Activated CD8-positive, alpha-beta T cell treated with anti-CD3 and anti-CD28 coated beads for 36 hours (primary cell): ENCODE measurements around the gene FAM76A. TPM values are rescaled to one million over a fixed set of nuclear protein-coding genes. Genes with fewer than 3 reads are reported as not detected.

Experiments used
- ATAC-seq: fragments of 200-7000 bp; cut with Tn5 transposase; one replicate; pipeline ENCODE4 v1.10.0; 2021; ENCODE audit warnings: mild to moderate bottlenecking, moderate library complexity
- CTCF ChIA-PET: fragments of 350-600 bp; sonication (Branson Sonifier 250); formaldehyde crosslinking; loops from one replicate; lab custom pipeline; 2021; ENCODE audit warnings: antibody characterized with exemption; lab: Charles Lee
- POLR2A ChIA-PET: fragments of 350-600 bp; sonication (Branson Sonifier 250); formaldehyde crosslinking; loops from one replicate; lab custom pipeline; 2021; ENCODE audit warnings: antibody characterized with exemption; lab: Charles Lee
- DNase-seq: peaks from one replicate; pipeline ENCODE4 v3.0.0-alpha.2; 2020
- H3K27ac Mint-ChIP-seq: one replicate; pipeline ENCODE4 v1.8.0; 2021; ENCODE audit warnings: mild to moderate bottlenecking, mixed read lengths
- H3K27me3 Mint-ChIP-seq: one replicate; pipeline ENCODE4 v1.8.0; 2021; ENCODE audit warnings: mixed read lengths
- H3K36me3 Mint-ChIP-seq: one replicate; pipeline ENCODE4 v1.8.0; 2021; ENCODE audit warnings: low read depth, mixed read lengths
- H3K4me1 Mint-ChIP-seq: one replicate; pipeline ENCODE4 v1.8.0; 2021; ENCODE audit warnings: low read depth, mixed read lengths
- H3K4me3 Mint-ChIP-seq: one replicate; pipeline ENCODE4 v1.8.0; 2021; ENCODE audit warnings: mild to moderate bottlenecking, moderate library complexity, mixed read lengths
- H3K9me3 Mint-ChIP-seq: one replicate; pipeline ENCODE4 v1.8.0; 2021; ENCODE audit warnings: mixed read lengths
- intact Hi-C: fragments of 100-400 bp; cut with micrococcal nuclease; formaldehyde crosslinking; loops from one replicate; pipeline ENCODE4 v1.10.0; 2022
- total RNA-seq, 2 experiments: library from RNA; stranded (reverse); gene quantifications; one replicate each; pipeline ENCODE4 v1.2.3, GENCODE V29; 2021
- TF ChIP-seq, protein P1 (sequence below): fragments of 200-600 bp; IDR thresholded peaks from one replicate; pipeline ENCODE4 v1.8.0; 2022; ENCODE audit warnings: antibody characterized with exemption, mild to moderate bottlenecking

The FAM76A gene
- total RNA-seq, 2 experiments from 2014 or later, result 6.9 to 7.9 TPM

DNA sequence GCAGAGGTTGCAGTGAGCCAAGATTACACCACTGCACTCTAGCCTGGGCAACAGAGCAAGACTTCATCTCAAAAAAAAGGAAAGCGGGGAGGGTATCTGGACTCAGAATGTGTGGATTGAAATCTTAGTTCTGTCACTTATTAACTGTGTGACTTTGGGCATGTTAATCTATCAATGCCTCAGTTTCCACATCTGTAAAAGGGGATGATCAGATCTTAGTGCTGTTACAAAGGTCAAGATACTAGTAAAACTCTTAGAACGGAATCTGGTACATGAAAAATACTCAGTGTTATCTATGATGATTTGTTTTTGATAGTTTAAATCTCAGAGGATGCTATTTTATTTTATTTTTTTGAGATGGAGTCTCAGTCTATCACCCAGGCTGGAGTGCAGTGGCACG, 10.5 kb downstream of the FAM76A start:
- H3K4me1 Mint-ChIP-seq, result no peaks in the 10 kb centered on the region
- no peak overlapping the region for H3K4me3 Mint-ChIP-seq

DNA sequence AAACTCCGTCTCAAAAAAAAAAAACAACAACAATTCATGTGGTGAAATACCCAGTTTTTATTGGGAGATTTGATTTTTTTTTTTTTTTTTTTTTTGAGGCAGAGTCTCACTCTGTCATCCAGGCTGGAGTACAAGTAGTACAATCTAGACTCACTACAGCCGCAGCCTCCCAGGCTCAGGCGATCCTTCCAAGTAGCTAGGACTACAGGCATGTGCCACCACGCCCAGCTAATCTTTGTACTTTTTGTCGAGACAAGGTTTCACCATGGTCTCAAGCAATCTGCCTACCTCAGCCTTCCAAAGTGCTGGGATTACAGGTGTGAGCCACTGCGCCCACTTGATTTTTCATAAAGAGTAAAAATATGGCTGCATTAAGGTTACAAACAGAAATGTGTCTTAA, 15.4 kb downstream of the FAM76A start:
- TF ChIP-seq, protein P1, sequence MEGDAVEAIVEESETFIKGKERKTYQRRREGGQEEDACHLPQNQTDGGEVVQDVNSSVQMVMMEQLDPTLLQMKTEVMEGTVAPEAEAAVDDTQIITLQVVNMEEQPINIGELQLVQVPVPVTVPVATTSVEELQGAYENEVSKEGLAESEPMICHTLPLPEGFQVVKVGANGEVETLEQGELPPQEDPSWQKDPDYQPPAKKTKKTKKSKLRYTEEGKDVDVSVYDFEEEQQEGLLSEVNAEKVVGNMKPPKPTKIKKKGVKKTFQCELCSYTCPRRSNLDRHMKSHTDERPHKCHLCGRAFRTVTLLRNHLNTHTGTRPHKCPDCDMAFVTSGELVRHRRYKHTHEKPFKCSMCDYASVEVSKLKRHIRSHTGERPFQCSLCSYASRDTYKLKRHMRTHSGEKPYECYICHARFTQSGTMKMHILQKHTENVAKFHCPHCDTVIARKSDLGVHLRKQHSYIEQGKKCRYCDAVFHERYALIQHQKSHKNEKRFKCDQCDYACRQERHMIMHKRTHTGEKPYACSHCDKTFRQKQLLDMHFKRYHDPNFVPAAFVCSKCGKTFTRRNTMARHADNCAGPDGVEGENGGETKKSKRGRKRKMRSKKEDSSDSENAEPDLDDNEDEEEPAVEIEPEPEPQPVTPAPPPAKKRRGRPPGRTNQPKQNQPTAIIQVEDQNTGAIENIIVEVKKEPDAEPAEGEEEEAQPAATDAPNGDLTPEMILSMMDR, result no peak
- Mint-ChIP-seq H3K9me3 (no peaks in the 10 kb centered on the region), H3K4me1 (no peaks in the 10 kb centered on the region), H3K27ac (no peak overlapping the region), H3K4me3 (no peak overlapping the region), H3K36me3 (peaks cover 12% of the 10 kb centered on the region), H3K27me3 (no peaks in the 10 kb centered on the region)
- ChIA-PET POLR2A (interaction anchor here (0.6 kb wide), 1 partner anchor 79 kb away, joined by 3 read pairs; no protein-coding TSS in a partner anchor), CTCF (interaction anchor here (1.1 kb wide), 1 partner anchor 204 kb away, joined by 3 read pairs; no protein-coding TSS in a partner anchor)
- no peak for DNase-seq
- intact Hi-C loops, result no loop called here
- ATAC-seq, result no peak

More for the DNA sequence above, 10.5 kb downstream of the FAM76A start:
- Mint-ChIP-seq H3K9me3 (no peaks in the 10 kb centered on the region), H3K27ac (no peak overlapping the region), H3K36me3 (peaks cover 13% of the 10 kb centered on the region), H3K27me3 (no peaks in the 10 kb centered on the region)
- DNase-seq (no peak), ATAC-seq (no peak)
- ChIA-PET CTCF (no interaction called here), POLR2A (interaction anchor here (0.7 kb wide), 1 partner anchor 240 kb away, joined by 3 read pairs; no protein-coding TSS in a partner anchor)
- TF ChIP-seq, protein P1, result no peak
- intact Hi-C loops, result no loop called here

DNA sequence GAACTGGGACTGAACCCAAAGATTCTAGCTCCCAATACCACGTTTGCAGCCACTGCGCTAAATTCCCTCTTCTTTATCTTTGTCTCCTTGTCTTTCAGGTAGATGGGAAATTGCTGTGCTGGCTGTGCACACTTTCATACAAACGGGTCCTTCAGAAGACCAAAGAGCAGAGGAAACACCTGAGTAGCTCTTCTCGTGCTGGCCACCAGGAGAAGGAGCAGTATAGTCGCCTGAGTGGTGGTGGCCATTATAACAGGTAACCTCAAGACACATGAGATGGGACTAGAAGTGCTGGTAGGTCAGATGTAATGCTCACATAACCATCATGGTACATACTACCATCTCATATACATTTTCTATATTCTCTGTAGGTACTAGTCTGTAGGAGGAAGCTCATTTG, 18.8 kb downstream of the FAM76A start:
- DNase-seq, result no peak
- Mint-ChIP-seq H3K27me3 (no peaks in the 10 kb centered on the region), H3K9me3 (no peaks in the 10 kb centered on the region), H3K4me3 (no peak overlapping the region), H3K27ac (no peak overlapping the region), H3K4me1 (no peaks in the 10 kb centered on the region), H3K36me3 (peaks cover 12% of the 10 kb centered on the region)
- no peak for ATAC-seq
- intact Hi-C loops, result no loop called here
- CTCF ChIA-PET, result interaction anchor here (0.8 to 1.7 kb wide), 4 partner anchors 13 to 448 kb away, joined by 3 to 4 read pairs (median 3); partner anchors contain the start of gene FAM76A
- TF ChIP-seq, protein P1, result no peak
- POLR2A ChIA-PET, result interaction anchor here (1.0 kb wide), 1 partner anchor 57 kb away, joined by 4 read pairs; no protein-coding TSS in a partner anchor

DNA sequence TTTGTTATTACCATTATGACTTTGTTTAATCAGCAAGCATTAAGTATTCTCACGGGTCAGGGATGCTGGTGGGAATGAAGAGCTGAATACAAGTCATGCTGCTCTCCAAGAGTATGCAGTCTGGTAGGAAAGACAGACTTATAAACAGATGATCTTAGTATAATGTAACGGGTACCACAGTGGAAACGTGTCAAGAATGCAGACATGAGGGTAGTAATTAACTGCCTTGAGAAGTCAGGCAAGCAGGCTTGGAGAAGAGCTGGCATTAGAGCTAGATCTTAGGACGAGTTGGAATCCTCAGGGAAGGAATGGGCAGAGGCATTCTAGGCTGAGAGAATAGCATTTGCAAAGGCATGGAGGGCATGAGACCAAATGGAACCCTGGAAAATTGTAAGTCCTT, 19.7 kb downstream of the FAM76A start:
- Mint-ChIP-seq H3K4me1 (no peaks in the 10 kb centered on the region), H3K4me3 (no peak overlapping the region), H3K36me3 (peaks cover 17% of the 10 kb centered on the region), H3K27me3 (no peaks in the 10 kb centered on the region), H3K9me3 (no peaks in the 10 kb centered on the region), H3K27ac (no peak overlapping the region)
- TF ChIP-seq, protein P1, result no peak
- ChIA-PET POLR2A (no interaction called here), CTCF (interaction anchor here (0.8 to 1.7 kb wide), 4 partner anchors 12 to 449 kb away, joined by 3 to 5 read pairs (median 4); no protein-coding TSS in a partner anchor)
- ATAC-seq, result no peak
- DNase-seq, result no peak
- intact Hi-C loops, result no loop called here

- intact Hi-C loops, result no loop called here
- no peaks in the 10 kb centered on the region for H3K4me1 Mint-ChIP-seq
- DNase-seq (no peak), ATAC-seq (no peak)
- H3K4me3 Mint-ChIP-seq, result no peak overlapping the region
- H3K9me3 Mint-ChIP-seq, result no peaks in the 10 kb centered on the region
- peaks cover 6% of the 10 kb centered on the region for H3K36me3 Mint-ChIP-seq
- TF ChIP-seq, protein P1, result no peak
- no peaks in the 10 kb centered on the region for H3K27me3 Mint-ChIP-seq
- no peak overlapping the region for H3K27ac Mint-ChIP-seq
- CTCF ChIA-PET, result interaction anchor here (0.7 kb wide), 1 partner anchor 14 kb away, joined by 3 read pairs; no protein-coding TSS in a partner anchor
- POLR2A ChIA-PET, result no interaction called here
These were observed 26.6 kb downstream of the FAM76A start for GRCh38 chr1:27752360-27752759.
